Measurements from ENCODE around the gene RDX. TPM values are rescaled to one million over a fixed set of nuclear protein-coding genes. Genes with fewer than 3 reads are reported as not detected.

The RDX gene
- total RNA-seq, 4 donors from 2014 or later: 95.7 to 140 (median 115) TPM

DNA sequence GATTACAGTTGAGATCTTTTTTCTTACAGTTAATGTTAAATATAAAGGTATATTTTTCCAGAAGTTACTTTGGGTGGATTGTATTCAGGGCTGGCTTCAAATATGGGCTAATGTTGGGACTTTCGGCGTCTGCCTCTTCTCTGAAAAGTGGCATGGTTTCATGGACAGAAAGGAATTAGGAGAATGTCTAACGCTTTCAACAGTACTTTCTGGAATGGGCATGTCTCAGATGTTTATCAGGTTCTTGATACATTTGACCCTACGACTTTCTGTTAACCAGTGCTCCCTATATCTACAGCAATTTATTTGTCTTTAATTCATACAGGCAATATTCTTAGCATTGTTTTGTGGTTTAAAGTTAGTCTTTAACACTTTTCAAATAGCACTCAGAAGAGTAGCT lies 169.5 kb downstream of the RDX start:
- Histone ChIP-seq H3K9me3 (no peaks in the 10 kb centered on the region), H3K36me3 (no peaks in the 10 kb centered on the region)
- TF ChIP-seq POLR2A (IDR thresholded peaks at IDR 0.05): no peak
- TF ChIP-seq, protein P1, sequence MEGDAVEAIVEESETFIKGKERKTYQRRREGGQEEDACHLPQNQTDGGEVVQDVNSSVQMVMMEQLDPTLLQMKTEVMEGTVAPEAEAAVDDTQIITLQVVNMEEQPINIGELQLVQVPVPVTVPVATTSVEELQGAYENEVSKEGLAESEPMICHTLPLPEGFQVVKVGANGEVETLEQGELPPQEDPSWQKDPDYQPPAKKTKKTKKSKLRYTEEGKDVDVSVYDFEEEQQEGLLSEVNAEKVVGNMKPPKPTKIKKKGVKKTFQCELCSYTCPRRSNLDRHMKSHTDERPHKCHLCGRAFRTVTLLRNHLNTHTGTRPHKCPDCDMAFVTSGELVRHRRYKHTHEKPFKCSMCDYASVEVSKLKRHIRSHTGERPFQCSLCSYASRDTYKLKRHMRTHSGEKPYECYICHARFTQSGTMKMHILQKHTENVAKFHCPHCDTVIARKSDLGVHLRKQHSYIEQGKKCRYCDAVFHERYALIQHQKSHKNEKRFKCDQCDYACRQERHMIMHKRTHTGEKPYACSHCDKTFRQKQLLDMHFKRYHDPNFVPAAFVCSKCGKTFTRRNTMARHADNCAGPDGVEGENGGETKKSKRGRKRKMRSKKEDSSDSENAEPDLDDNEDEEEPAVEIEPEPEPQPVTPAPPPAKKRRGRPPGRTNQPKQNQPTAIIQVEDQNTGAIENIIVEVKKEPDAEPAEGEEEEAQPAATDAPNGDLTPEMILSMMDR (IDR thresholded peaks at IDR 0.05 in 4 of 5, conservative IDR thresholded peaks at IDR 0.05 in 1 of 5): no peak

DNA sequence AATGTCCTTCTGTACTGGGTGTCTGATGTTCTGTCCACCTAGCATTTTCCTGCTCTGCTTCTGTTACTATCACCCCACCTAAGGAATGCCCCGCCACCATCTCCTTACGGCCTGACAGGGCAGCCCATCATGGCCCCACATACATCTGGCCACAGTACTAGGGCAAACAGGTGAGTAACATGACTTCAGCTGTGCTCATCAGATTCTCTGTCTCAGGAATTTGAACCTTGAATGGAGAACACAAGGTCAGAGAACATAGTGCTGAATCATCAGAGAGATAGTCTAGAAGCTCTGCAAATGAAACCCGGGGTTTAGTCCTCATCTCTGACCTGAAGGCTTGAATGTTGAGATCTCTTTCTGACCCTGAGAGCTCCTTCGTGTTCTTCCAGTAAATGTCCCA lies 170.8 kb downstream of the RDX start:
- no peak for ATAC-seq
- Histone ChIP-seq H3K4me1 (peaks cover 16 to 35% of the 10 kb centered on the region in 2 donors), H3K27ac (no peak overlapping the region), H3K36me3 (no peaks in the 10 kb centered on the region), H3K9me3 (no peaks in the 10 kb centered on the region), H3K27me3 (no peaks in the 10 kb centered on the region), H3K4me3 (no peak overlapping the region)
- no peak for DNase-seq
- in situ Hi-C loops (cut with MboI; ENCODE audit: low sequenced_read_pairs in 4 of 4) (no loop called here), intact Hi-C loops (cut with DNase I; ENCODE audit: low total_unique reads) (no loop called here)
- TF ChIP-seq, protein P1 (IDR thresholded peaks at IDR 0.05 in 4 of 5, conservative IDR thresholded peaks at IDR 0.05 in 1 of 5): no peak
- no peak for TF ChIP-seq POLR2A (IDR thresholded peaks at IDR 0.05)

More for the DNA sequence above, 169.5 kb downstream of the RDX start:
- Histone ChIP-seq H3K27me3 (no peaks in the 10 kb centered on the region), H3K4me1 (peaks cover 5 to 25% of the 10 kb centered on the region in 2 donors), H3K27ac (no peak overlapping the region), H3K4me3 (no peak overlapping the region)
- intact Hi-C loops (cut with DNase I; ENCODE audit: low total_unique reads): no loop called here
- DNase-seq (no peak), ATAC-seq (no peak)
- in situ Hi-C loops (cut with MboI; ENCODE audit: low sequenced_read_pairs in 4 of 4): no loop called here

Other genes starting within 250 kb of the RDX start
- 10 to 100 TPM; 20.9 to 41.1 (median 30.9) TPM for gene ZC3H12C, start 203.2 kb downstream of the RDX start, total RNA-seq
- 10 to 100 TPM; 13.3 to 25.0 (median 21.3) TPM for gene FDX1, start 133.3 kb upstream of the RDX start, total RNA-seq